PC-3 (cell line): ENCODE data around the gene TANC1. TPM values are rescaled to one million over a fixed set of nuclear protein-coding genes. Genes with fewer than 3 reads are reported as not detected.

Source experiments
- ATAC-seq: fragments of 200-7000 bp; cut with Tn5 transposase; 2 replicates; pipeline ENCODE4 v1.9.1; 2020; ENCODE audit warnings: mild to moderate bottlenecking, moderate library complexity
- BruUV-seq: library from RNA; stranded (reverse); fragments of 400-500 nt; replicated peaks from 2 replicates; lab custom pipeline; 2021; lab: Mats Ljungman, UMichigan
- CTCF ChIA-PET: fragments of 300-600 bp; sonication (Branson Sonifier 250); formaldehyde crosslinking; loops from one replicate; lab custom pipeline; 2022; ENCODE audit warnings: antibody characterized with exemption; lab: Charles Lee
- POLR2A ChIA-PET: fragments of 300-600 bp; sonication (Branson Sonifier 250); formaldehyde crosslinking; loops from one replicate; lab custom pipeline; 2022; ENCODE audit warnings: antibody characterized with exemption; ENCODE audit not compliant: unreplicated experiment; lab: Charles Lee
- DNase-seq: peaks from one replicate; pipeline ENCODE4 v3.0.0-alpha.2; 2015
- H2AFZ ChIP-seq: fragments of 300-600 bp; sonication (generic); 2 replicates; pipeline ENCODE4 v1.6.0; 2016; ENCODE audit warnings: antibody characterized with exemption, low read length
- H3F3A ChIP-seq: fragments of 300-600 bp; sonication (generic); one replicate; pipeline ENCODE4 v1.6.0; 2017; ENCODE audit warnings: antibody characterized with exemption, low read length, control low read depth, mild to moderate bottlenecking; ENCODE audit not compliant: unreplicated experiment
- H3K27ac ChIP-seq: fragments of 300-600 bp; sonication (generic); 2 replicates; pipeline ENCODE4 v1.5.1; 2016; ENCODE audit warnings: mild to moderate bottlenecking, low read length
- H3K27me3 ChIP-seq: fragments of 300-600 bp; sonication (generic); 2 replicates; pipeline ENCODE4 v1.6.1; 2016; ENCODE audit warnings: low read length, mixed read lengths
- H3K36me3 ChIP-seq: fragments of 300-600 bp; sonication (generic); 2 replicates; pipeline ENCODE4 v1.6.1; 2016; ENCODE audit warnings: low read depth, mixed run types, low read length, mixed read lengths
- H3K4me1 ChIP-seq: fragments of 300-600 bp; sonication (generic); 2 replicates; pipeline ENCODE4 v1.5.1; 2016; ENCODE audit warnings: low read length; ENCODE audit not compliant: insufficient read depth
- H3K4me2 ChIP-seq: fragments of 300-600 bp; sonication (generic); 2 replicates; pipeline ENCODE4 v1.6.0; 2016; ENCODE audit warnings: low read length
- H3K4me3 ChIP-seq: fragments of 300-600 bp; sonication (generic); 2 replicates; pipeline ENCODE4 v1.5.1; 2016; ENCODE audit warnings: mild to moderate bottlenecking, low read length, mixed read lengths
- H3K79me2 ChIP-seq: fragments of 300-600 bp; sonication (generic); 2 replicates; pipeline ENCODE4 v1.6.1; 2017; ENCODE audit warnings: low read length, mixed read lengths
- H3K9ac ChIP-seq: fragments of 300-600 bp; sonication (generic); 2 replicates; pipeline ENCODE4 v1.6.0; 2016; ENCODE audit warnings: mild to moderate bottlenecking, low read length
- H3K9me2 ChIP-seq: fragments of 300-600 bp; sonication (generic); replicated peaks from 2 replicates; pipeline ENCODE4 v1.6.1; 2016; ENCODE audit warnings: mixed run types, low read length, mixed read lengths
- H3K9me3 ChIP-seq: fragments of 300-600 bp; sonication (generic); 2 replicates; pipeline ENCODE4 v1.6.1; 2016; ENCODE audit warnings: low read length, mixed read lengths
- H4K20me1 ChIP-seq: fragments of 300-600 bp; sonication (generic); 2 replicates; pipeline ENCODE4 v1.6.1; 2016; ENCODE audit warnings: low read length, mixed read lengths
- CTCF ChIP-seq: fragments of 300-600 bp; sonication (generic); conservative IDR thresholded peaks from 2 replicates; pipeline ENCODE4 v1.5.1; 2017; ENCODE audit warnings: antibody characterized with exemption, low read depth, mild to moderate bottlenecking, low read length
- EZH2 ChIP-seq: fragments of 300-600 bp; sonication (generic); IDR thresholded peaks from one replicate; pipeline ENCODE4 v1.6.1; 2017; ENCODE audit warnings: antibody characterized with exemption, mild to moderate bottlenecking, low read length; ENCODE audit not compliant: unreplicated experiment
- EZH2phosphoT487 ChIP-seq: fragments of 300-600 bp; sonication (generic); IDR thresholded peaks from 2 replicates; pipeline ENCODE4 v1.6.1; 2018; ENCODE audit warnings: mild to moderate bottlenecking, antibody characterized with exemption, low read length, borderline replicate concordance
- intact Hi-C: fragments of 100-400 bp; cut with micrococcal nuclease; formaldehyde crosslinking; loops from 2 replicates; pipeline ENCODE4 v1.9.0; 2023
- total RNA-seq: library from RNA; depleted of rRNA; stranded (reverse); fragments of >200 nt; gene quantifications from 2 replicates; pipeline ENCODE4 v1.2.3, GENCODE V29; 2014

Gene TANC1
- total RNA-seq, 1 experiment from 2014 or later: 17.6 TPM

GRCh38 chr2:158975271-158975921, 7.0 kb downstream of the TANC1 start:
- no peak overlapping the region for H2AFZ ChIP-seq
- no peaks in the 10 kb centered on the region for H3K9me3 ChIP-seq
- no TSS peak for BruUV-seq
- no peak overlapping the region for H3K4me3 ChIP-seq
- ChIA-PET CTCF (no interaction called here), POLR2A (no interaction called here)
- no peaks in the 10 kb centered on the region for H3K9me2 ChIP-seq
- H3K4me2 ChIP-seq: no peak overlapping the region
- peaks cover 4% of the 10 kb centered on the region; the same call in 1 of the 2 replicates for H4K20me1 ChIP-seq
- H3K27me3 ChIP-seq: no peaks in the 10 kb centered on the region
- no peaks in the 10 kb centered on the region for H3K36me3 ChIP-seq
- H3K79me2 ChIP-seq: peaks cover 98% of the 10 kb centered on the region
- H3K27ac ChIP-seq: no peak overlapping the region
- no peak overlapping the region for H3K9ac ChIP-seq
- H3K4me1 ChIP-seq: peaks cover 45% of the 10 kb centered on the region
- intact Hi-C loops: no loop called here
- DNase-seq (no peak), ATAC-seq (no peak)
- H3F3A ChIP-seq: no peaks in the 10 kb centered on the region
- TF ChIP-seq EZH2phosphoT487 (no peak), CTCF (no peak), EZH2 (no peak)

- BruUV-seq: no TSS peak
- ChIA-PET POLR2A (no interaction called here), CTCF (no interaction called here)
- no peak for DNase-seq
- H3K9ac ChIP-seq: no peak overlapping the region
- intact Hi-C loops: no loop called here
- no peak overlapping the region for H3K4me2 ChIP-seq
- no peaks in the 10 kb centered on the region for H3K9me2 ChIP-seq
- no peaks in the 10 kb centered on the region for H3K9me3 ChIP-seq
- no peaks in the 10 kb centered on the region for H3K27me3 ChIP-seq
- peaks cover 8% of the 10 kb centered on the region for H3K4me1 ChIP-seq
- no peak for ATAC-seq
- H3K27ac ChIP-seq: no peak overlapping the region
- no peak overlapping the region for H3K4me3 ChIP-seq
- no peak for TF ChIP-seq CTCF
- no peak for TF ChIP-seq EZH2phosphoT487
- no peak for TF ChIP-seq EZH2
- H3K79me2 ChIP-seq: peaks cover 94% of the 10 kb centered on the region
- H4K20me1 ChIP-seq: peaks cover 11% of the 10 kb centered on the region; the same call in 1 of the 2 replicates
- H3K36me3 ChIP-seq: no peaks in the 10 kb centered on the region
- H3F3A ChIP-seq: no peaks in the 10 kb centered on the region
- no peak overlapping the region for H2AFZ ChIP-seq
These were observed 11.3 kb downstream of the TANC1 start for GRCh38 chr2:158979772-158980171.

- Histone ChIP-seq H3K36me3 (no peaks in the 10 kb centered on the region), H3K27me3 (no peaks in the 10 kb centered on the region), H3K4me1 (peaks cover 21% of the 10 kb centered on the region), H4K20me1 (peaks cover 11% of the 10 kb centered on the region; the same call in 1 of the 2 replicates), H3K4me2 (no peak overlapping the region), H3K79me2 (peaks cover 95% of the 10 kb centered on the region), H3K9me3 (no peaks in the 10 kb centered on the region), H3K27ac (no peak overlapping the region), H3F3A (no peaks in the 10 kb centered on the region), H2AFZ (no peak overlapping the region), H3K9me2 (no peaks in the 10 kb centered on the region), H3K9ac (no peak overlapping the region), H3K4me3 (no peak overlapping the region)
- BruUV-seq: no TSS peak
- DNase-seq (no peak), ATAC-seq (no peak)
- intact Hi-C loops: no loop called here
- ChIA-PET POLR2A (no interaction called here), CTCF (no interaction called here)
- TF ChIP-seq EZH2phosphoT487 (no peak), EZH2 (no peak), CTCF (no peak)
These were observed 16.2 kb downstream of the TANC1 start for GRCh38 chr2:158984604-158985135.
